Ectodermal cell (in vitro differentiated cells): Measurements from ENCODE around the gene AFAP1L1.

Source experiments
- H3K27ac ChIP-seq: 2 replicates; pipeline ENCODE4 v1.7.0; 2013; ENCODE audit warnings: mild to moderate bottlenecking, low read depth, low read length; ENCODE audit not compliant: insufficient read depth, poor library complexity, severe bottlenecking
- H3K27me3 ChIP-seq: 2 replicates; pipeline ENCODE4 v1.7.0; 2013; ENCODE audit warnings: mild to moderate bottlenecking, low read length; ENCODE audit not compliant: insufficient read depth, control insufficient read depth, poor library complexity, severe bottlenecking
- H3K36me3 ChIP-seq: one replicate; pipeline ENCODE4 v1.7.0; 2013; ENCODE audit warnings: low read length; ENCODE audit not compliant: control insufficient read depth, insufficient read depth
- H3K4me1 ChIP-seq: one replicate; pipeline ENCODE4 v1.7.0; 2013; ENCODE audit warnings: low read length; ENCODE audit not compliant: control insufficient read depth, insufficient read depth
- H3K4me3 ChIP-seq: 2 replicates; pipeline ENCODE4 v1.7.0; 2013; ENCODE audit warnings: low read depth, low read length, control low read depth; ENCODE audit not compliant: insufficient read depth
- H3K9me3 ChIP-seq: 2 replicates; pipeline ENCODE4 v1.7.0; 2013; ENCODE audit warnings: mild to moderate bottlenecking, low read length, moderate library complexity; ENCODE audit not compliant: control insufficient read depth
- WGBS, 2 experiments: methylation state at CpG; one replicate each; pipeline ENCODE4 v1.1.7; 2013; ENCODE audit warnings: missing lambda C conversion rate in 2 of 2; 5-methylcytosine and 5-hydroxymethylcytosine counted together

AFAP1L1 gene

GRCh38 chr5:149323621-149324205, 52.1 kb downstream of the AFAP1L1 start:
- no peak overlapping the region for H3K4me3 ChIP-seq
- no peak overlapping the region for H3K27ac ChIP-seq
- no peaks in the 10 kb centered on the region for H3K9me3 ChIP-seq
- H3K27me3 ChIP-seq: no peaks in the 10 kb centered on the region
- no peaks in the 10 kb centered on the region for H3K36me3 ChIP-seq
- 83% methylated on average over 1 to 2 of the region's 2 CpGs for whole genome bisulfite sequencing, 2 experiments
- H3K4me1 ChIP-seq: peaks cover 7% of the 10 kb centered on the region

- 97 to 98% methylated on average over 2 of the region's 2 CpGs for WGBS, 2 experiments
- no peak overlapping the region for H3K27ac ChIP-seq
- H3K27me3 ChIP-seq: no peaks in the 10 kb centered on the region
- H3K4me1 ChIP-seq: peaks cover 7% of the 10 kb centered on the region
- H3K36me3 ChIP-seq: no peaks in the 10 kb centered on the region
- no peaks in the 10 kb centered on the region for H3K9me3 ChIP-seq
- no peak overlapping the region for H3K4me3 ChIP-seq
These were observed 53.0 kb downstream of the AFAP1L1 start for GRCh38 chr5:149324641-149325040.

GRCh38 chr5:149325166-149325735, 53.6 kb downstream of the AFAP1L1 start:
- no peaks in the 10 kb centered on the region for H3K9me3 ChIP-seq
- no peaks in the 10 kb centered on the region for H3K36me3 ChIP-seq
- H3K4me1 ChIP-seq: peaks cover 7% of the 10 kb centered on the region
- H3K27ac ChIP-seq: no peak overlapping the region
- H3K27me3 ChIP-seq: no peaks in the 10 kb centered on the region
- no peak overlapping the region for H3K4me3 ChIP-seq

GRCh38 chr5:149325894-149326293, 54.2 kb downstream of the AFAP1L1 start:
- H3K4me1 ChIP-seq: peaks cover 3% of the 10 kb centered on the region
- H3K36me3 ChIP-seq: no peaks in the 10 kb centered on the region
- H3K27me3 ChIP-seq: no peaks in the 10 kb centered on the region
- H3K4me3 ChIP-seq: no peak overlapping the region
- no peaks in the 10 kb centered on the region for H3K9me3 ChIP-seq
- WGBS, 2 experiments: 94 to 96% methylated on average over 5 of the region's 5 CpGs
- no peak overlapping the region for H3K27ac ChIP-seq

GRCh38 chr5:149326611-149327010, 55.0 kb downstream of the AFAP1L1 start:
- Histone ChIP-seq H3K36me3 (no peaks in the 10 kb centered on the region), H3K27me3 (no peaks in the 10 kb centered on the region), H3K9me3 (no peaks in the 10 kb centered on the region), H3K4me1 (no peaks in the 10 kb centered on the region), H3K27ac (no peak overlapping the region), H3K4me3 (no peak overlapping the region)
- WGBS, 2 experiments: 84 to 94% methylated on average over 3 of the region's 3 CpGs

- H3K4me3 ChIP-seq: no peak overlapping the region
- H3K4me1 ChIP-seq: no peaks in the 10 kb centered on the region
- no peaks in the 10 kb centered on the region for H3K36me3 ChIP-seq
- no peaks in the 10 kb centered on the region for H3K27me3 ChIP-seq
- H3K27ac ChIP-seq: no peak overlapping the region
- no peaks in the 10 kb centered on the region for H3K9me3 ChIP-seq
- 93 to 97% methylated on average over 5 of the region's 5 CpGs for WGBS, 2 experiments
These were observed 56.5 kb downstream of the AFAP1L1 start for GRCh38 chr5:149328177-149328576.

- Histone ChIP-seq H3K27ac (no peak overlapping the region), H3K4me1 (no peaks in the 10 kb centered on the region), H3K9me3 (no peaks in the 10 kb centered on the region), H3K27me3 (no peaks in the 10 kb centered on the region), H3K4me3 (no peak overlapping the region), H3K36me3 (no peaks in the 10 kb centered on the region)
- WGBS, 2 experiments: 86 to 91% methylated on average over 2 of the region's 2 CpGs
These were observed 62.2 kb downstream of the AFAP1L1 start for GRCh38 chr5:149333711-149334443.

GRCh38 chr5:149337736-149338135, 66.1 kb downstream of the AFAP1L1 start:
- no peak overlapping the region for H3K27ac ChIP-seq
- no peaks in the 10 kb centered on the region for H3K36me3 ChIP-seq
- no peak overlapping the region for H3K4me3 ChIP-seq
- peaks cover 3% of the 10 kb centered on the region for H3K27me3 ChIP-seq
- WGBS, 2 experiments: 90% methylated on average over 4 of the region's 4 CpGs
- H3K4me1 ChIP-seq: no peaks in the 10 kb centered on the region
- H3K9me3 ChIP-seq: no peaks in the 10 kb centered on the region

GRCh38 chr5:149338364-149338763, 66.7 kb downstream of the AFAP1L1 start:
- Histone ChIP-seq H3K27ac (no peak overlapping the region), H3K36me3 (no peaks in the 10 kb centered on the region), H3K4me3 (no peak overlapping the region), H3K9me3 (no peaks in the 10 kb centered on the region), H3K27me3 (peaks cover 3% of the 10 kb centered on the region), H3K4me1 (no peaks in the 10 kb centered on the region)
- WGBS, 2 experiments: 88 to 89% methylated on average over 1 of the region's 1 CpG

- Histone ChIP-seq H3K9me3 (no peaks in the 10 kb centered on the region), H3K36me3 (no peaks in the 10 kb centered on the region), H3K27me3 (peaks cover 3% of the 10 kb centered on the region), H3K4me3 (no peak overlapping the region), H3K27ac (no peak overlapping the region), H3K4me1 (peaks cover 3% of the 10 kb centered on the region)
- 75% methylated on average over 1 of the region's 1 CpG for WGBS, 2 experiments
These were observed 69.3 kb downstream of the AFAP1L1 start for GRCh38 chr5:149340920-149341319.
